K562 (cell line): ENCODE measurements around the gene ADGRF5. TPM values are rescaled to one million over a fixed set of nuclear protein-coding genes. Genes with fewer than 3 reads are reported as not detected.

Source experiments
- HNRNPH1 ChIP-seq: fragments of 200-400 bp; formaldehyde crosslinking; optimal IDR thresholded peaks from 2 replicates; pipeline ENCODE3; 2017; ENCODE audit warnings: low read depth, mild to moderate bottlenecking, low read length, moderate library complexity
- HSF4 ChIP-seq: fragments of 250-450 bp; sonication (Bioruptor Pico); IDR thresholded peaks from 2 replicates; pipeline ENCODE4 v2.1.2; 2022; ENCODE audit warnings: mild to moderate bottlenecking, moderate library complexity, borderline replicate concordance
- LCOR ChIP-seq: sonication (generic); formaldehyde crosslinking; IDR thresholded peaks from 2 replicates; pipeline ENCODE4 v1.8.0; 2022; ENCODE audit warnings: mild to moderate bottlenecking, missing genetic modification reagents
- POLR3G ChIP-seq: IDR thresholded peaks from 2 replicates; pipeline ENCODE4 v1.6.1; 2011; ENCODE audit not compliant: insufficient read length, insufficient replicate concordance; ENCODE audit errors: extremely low read depth
- PURB ChIP-seq: sonication (generic); formaldehyde crosslinking; IDR thresholded peaks from 2 replicates; pipeline ENCODE4 v1.9.0; 2021; ENCODE audit warnings: low read depth, mild to moderate bottlenecking, missing genetic modification reagents
- TARDBP ChIP-seq: fragments of 450-650 bp; IDR thresholded peaks from 2 replicates; pipeline ENCODE4 v1.6.1; 2016
- XRCC3 ChIP-seq: fragments of 450-650 bp; IDR thresholded peaks from 2 replicates; pipeline ENCODE4 v1.6.1; 2017; ENCODE audit warnings: mild to moderate bottlenecking, moderate library complexity
- ZNF57 ChIP-seq: fragments of 450-650 bp; formaldehyde crosslinking; IDR thresholded peaks from 2 replicates; pipeline ENCODE4 v1.4.0; 2020; ENCODE audit warnings: mild to moderate bottlenecking, moderate library complexity
- polyA plus RNA-seq, 8 experiments: library from polyadenylated mRNA; depleted of rRNA in 4 of 8; stranded (reverse) in 5 of 8; unstranded in 3 of 8; fragments of >200 nt; fragmentation: Nextera tagmentation in 2 of 8; fragmentation: Illumina TruSeq in 1 of 8; extraction: Ambion mirVana in 2 of 8; extraction: Trizol in 1 of 8; gene quantifications; 2 replicates each; pipeline versions ENCODE4 v1.2.1 to v1.2.3, GENCODE V29; 2011 to 2014; ENCODE audit warnings: inconsistent platforms in 1 of 8, missing spikeins in 1 of 8
- total RNA-seq, 7 experiments: library from RNA; depleted of rRNA in 6 of 7; stranded (reverse); fragments of >200 nt in 6 of 7; fragmentation: Illumina TruSeq in 2 of 7; extraction: Trizol in 2 of 7; gene quantifications; 2 replicates each; pipeline versions ENCODE4 v1.2.1 to v1.2.3, GENCODE V29; 2011 to 2021; ENCODE audit warnings: low replicate concordance in 1 of 7
- TF ChIP-seq, protein P1 (sequence below): fragments of 250-450 bp; sonication (Bioruptor Pico); IDR thresholded peaks from 2 replicates; pipeline ENCODE4 v1.5.0; 2021; ENCODE audit warnings: mild to moderate bottlenecking, moderate library complexity

The ADGRF5 gene
- total and polyA plus RNA-seq, 9 of the 15 experiments (the other 6 are each of a cell fraction or from before 2014, with no cell fraction given) = 0.07 TPM; not detected in 8

- no peak for TF ChIP-seq XRCC3
- no peak for TF ChIP-seq POLR3G
- TF ChIP-seq, protein P1, sequence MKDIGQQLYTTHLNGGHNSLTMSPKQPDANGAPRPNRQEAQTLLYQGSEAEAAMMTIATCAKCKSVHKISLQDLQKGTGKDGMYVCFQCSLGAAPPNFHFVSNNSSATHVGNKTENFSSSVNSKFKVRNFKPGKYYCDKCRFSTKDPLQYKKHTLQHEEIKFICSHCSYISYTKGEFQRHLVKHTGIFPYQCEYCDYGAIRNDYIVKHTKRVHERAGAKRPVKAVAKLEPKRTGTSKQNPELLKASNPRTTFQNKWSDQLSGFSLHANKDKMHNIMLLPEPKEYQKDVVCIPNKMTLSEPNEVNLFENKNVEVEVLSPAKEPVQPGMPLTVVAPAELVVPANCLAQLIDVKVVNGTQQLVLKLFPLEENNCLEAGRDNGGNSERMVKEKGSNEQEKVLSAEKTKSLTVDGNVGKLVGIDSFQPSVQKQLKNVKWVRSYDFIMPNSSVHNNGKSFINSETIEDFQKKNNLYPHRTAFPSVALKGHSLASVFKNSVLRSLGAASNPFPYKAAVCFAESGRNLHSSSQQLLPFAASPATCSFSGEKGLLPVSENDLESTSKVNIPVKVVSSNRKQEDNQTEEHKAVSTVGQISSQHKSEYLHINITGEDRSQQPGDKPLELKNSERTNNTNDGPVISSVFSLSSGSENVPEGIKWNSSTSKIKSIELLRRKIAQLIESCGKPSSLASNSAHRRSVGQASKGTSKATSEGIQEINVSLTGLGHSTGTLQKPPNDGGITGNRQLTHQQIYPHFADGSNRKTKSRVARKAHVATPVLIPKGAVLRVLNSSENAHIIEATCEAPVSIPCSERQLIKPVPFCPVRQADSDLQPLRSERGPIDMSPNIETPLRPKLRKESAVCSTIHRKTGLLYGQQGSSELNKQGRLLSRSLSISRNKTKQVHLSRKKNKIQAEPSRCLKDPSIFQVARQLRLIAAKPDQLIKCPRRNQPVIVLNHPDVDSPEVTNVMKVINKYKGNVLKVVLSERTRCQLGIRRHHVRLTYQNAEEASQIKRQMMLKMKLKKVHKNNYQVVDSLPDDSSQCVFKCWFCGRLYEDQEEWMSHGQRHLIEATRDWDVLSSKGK = no peak
- TF ChIP-seq TARDBP = no peak
- no peak for TF ChIP-seq ZNF57 (CRISPR knock-in tag)
- no peak for TF ChIP-seq LCOR (CRISPR knock-in tag)
- no peak for TF ChIP-seq PURB (CRISPR knock-in tag)
- TF ChIP-seq HNRNPH1 = no peak
- no peak for TF ChIP-seq HSF4 (CRISPR knock-in tag)
These were observed 12.0 kb upstream of the ADGRF5 start (continued) for GRCh38 chr6:46933751-46934150.
